Choroid plexus epithelial cell (primary cell): ENCODE data around the gene LTBP4.

Experiments
- DNase-seq: peaks from one replicate; pipeline ENCODE4 v3.0.0-alpha.2; 2010; ENCODE audit warnings: low read depth
- H3K4me3 ChIP-seq: 2 replicates; pipeline ENCODE4 v1.5.1; 2011; ENCODE audit warnings: low read depth, mild to moderate bottlenecking, control low read depth, low read length, moderate library complexity
- TF ChIP-seq, protein P1 (sequence below): conservative IDR thresholded peaks from 2 replicates; pipeline ENCODE4 v1.5.1; 2011; ENCODE audit warnings: low read depth, mild to moderate bottlenecking, control low read depth, inconsistent platforms, low read length, moderate library complexity

The LTBP4 gene

DNA sequence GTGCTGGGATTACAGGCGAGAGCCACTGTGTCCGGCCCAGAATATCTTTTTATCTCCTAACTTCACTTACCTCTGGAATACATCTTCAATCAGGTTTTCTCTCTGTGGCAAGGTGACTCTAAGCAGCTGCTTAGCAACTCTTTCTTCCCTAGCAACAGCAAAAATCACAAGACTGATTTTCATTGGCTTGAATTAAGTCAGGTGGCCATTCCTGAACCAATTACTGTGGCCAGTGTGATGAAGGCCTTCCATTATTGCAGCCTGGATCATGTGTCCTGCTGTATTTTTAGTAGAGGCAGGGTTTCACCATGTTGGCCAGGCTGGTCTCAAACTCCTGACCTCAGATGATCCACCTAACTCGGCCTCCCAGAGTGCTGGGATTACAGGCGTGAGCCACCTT lies 9.0 kb upstream of the LTBP4 start:
- TF ChIP-seq, protein P1, sequence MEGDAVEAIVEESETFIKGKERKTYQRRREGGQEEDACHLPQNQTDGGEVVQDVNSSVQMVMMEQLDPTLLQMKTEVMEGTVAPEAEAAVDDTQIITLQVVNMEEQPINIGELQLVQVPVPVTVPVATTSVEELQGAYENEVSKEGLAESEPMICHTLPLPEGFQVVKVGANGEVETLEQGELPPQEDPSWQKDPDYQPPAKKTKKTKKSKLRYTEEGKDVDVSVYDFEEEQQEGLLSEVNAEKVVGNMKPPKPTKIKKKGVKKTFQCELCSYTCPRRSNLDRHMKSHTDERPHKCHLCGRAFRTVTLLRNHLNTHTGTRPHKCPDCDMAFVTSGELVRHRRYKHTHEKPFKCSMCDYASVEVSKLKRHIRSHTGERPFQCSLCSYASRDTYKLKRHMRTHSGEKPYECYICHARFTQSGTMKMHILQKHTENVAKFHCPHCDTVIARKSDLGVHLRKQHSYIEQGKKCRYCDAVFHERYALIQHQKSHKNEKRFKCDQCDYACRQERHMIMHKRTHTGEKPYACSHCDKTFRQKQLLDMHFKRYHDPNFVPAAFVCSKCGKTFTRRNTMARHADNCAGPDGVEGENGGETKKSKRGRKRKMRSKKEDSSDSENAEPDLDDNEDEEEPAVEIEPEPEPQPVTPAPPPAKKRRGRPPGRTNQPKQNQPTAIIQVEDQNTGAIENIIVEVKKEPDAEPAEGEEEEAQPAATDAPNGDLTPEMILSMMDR: no peak
- no peak overlapping the region for H3K4me3 ChIP-seq
- DNase-seq: peak; percentile 90

DNA sequence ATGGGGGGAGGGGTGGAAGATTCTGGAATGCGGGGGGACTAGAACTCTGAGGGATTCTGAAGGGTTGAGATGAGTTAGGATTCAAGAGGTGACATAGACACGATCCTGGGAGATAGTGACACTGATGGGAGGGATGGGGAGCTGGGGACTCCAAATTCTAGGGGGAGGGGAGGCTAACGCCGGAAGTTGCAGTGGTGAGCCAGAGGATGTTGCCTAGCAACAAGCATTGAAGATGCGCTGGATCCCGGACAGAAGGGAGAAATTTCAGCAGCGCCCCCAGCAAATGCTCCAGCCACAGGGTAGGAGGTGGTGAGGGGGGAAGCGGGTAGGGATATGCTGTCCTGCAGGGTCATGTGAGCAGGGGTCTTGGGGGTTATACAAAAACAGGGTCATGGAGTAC lies 6.9 kb upstream of the LTBP4 start:
- TF ChIP-seq, protein P1: no peak
- no peak for DNase-seq
- no peak overlapping the region for H3K4me3 ChIP-seq

DNA sequence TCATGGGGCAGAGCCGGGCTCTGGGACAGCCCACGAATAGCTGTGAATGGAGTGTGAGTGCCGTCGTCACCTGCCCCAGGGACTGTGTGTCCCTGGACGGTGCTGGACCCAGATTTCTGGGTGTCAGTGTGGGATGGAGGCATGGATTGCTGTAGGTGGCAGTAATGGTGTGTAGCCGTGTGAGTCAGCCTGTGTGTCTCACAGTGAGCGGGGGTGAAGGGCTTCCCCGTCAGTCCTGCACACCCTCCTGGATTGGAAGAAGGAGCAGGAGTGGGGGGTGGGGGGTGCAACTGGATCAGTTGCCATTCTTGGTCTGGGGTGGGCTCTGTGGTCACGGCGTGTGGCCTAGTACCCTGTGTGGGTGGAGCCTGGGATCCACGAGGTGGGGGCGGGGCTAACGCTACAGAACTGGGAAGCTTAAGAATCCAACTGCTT lies 6.5 kb upstream of the LTBP4 start:
- peak; percentile 39 for DNase-seq
- H3K4me3 ChIP-seq: peak overlapping the region; percentile 14
- TF ChIP-seq, protein P1: peak; percentile 30

DNA sequence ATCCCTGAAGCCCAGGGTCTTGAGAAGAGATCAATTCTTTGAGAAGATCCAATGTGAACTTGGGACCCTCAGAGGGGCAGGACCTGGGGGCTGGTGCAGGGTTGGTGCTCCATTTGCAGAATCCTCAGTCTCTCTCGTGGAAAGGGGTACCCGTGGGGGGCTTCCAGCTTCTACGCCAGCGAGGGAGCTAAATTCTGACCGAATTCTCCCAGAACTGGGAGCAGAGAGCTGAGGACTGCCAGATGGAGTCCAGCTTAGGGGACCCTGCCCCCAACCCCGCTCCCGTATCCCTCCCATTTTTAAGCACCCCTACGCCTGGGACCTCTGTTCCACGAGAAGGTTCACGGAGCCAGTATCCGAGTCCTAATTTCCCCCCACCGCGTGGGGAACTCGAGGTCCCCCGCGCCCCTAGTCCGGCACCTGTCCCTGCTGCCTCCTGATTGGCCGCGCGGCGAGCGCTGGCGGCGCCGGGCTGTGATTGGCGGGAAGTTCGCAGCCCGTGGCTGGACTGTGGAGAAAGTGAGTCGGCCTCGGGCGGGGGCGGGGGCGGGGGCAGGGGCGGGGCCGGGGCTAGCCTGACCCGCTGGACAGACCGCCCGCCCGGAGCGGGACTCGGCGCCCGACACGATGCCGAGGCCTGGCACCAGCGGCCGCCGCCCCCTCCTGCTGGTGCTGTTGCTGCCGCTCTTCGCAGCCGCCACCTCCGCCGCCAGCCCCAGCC lies 4.4 kb upstream of the LTBP4 start:
- TF ChIP-seq, protein P1: no peak
- DNase-seq: peak; percentile 53
- peak overlapping the region; percentile 17 for H3K4me3 ChIP-seq

DNA sequence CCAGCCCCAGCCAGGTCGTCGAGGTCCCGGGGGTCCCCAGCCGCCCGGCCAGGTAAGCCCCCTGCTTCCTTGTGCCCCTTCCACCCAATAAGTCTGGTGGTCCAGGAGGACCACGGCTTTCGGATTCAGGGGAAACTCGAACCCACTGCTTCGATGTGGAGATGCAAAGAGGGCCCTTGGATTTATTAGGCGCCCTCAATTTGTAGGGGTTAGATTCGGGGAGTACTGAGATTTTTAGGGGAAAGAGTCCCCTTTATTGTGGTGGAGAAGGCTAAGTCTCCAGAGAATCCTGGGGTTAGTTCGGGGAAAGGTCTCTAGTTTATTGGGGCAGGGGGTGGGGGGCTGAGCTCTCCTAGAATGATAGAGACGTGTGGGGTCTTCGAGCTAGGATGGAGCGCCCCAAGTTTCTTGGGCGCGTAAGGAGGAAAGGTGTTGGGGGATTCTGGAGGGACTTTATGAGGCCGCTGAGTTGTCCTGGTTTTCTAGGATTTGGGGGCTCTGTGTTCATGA lies 3.8 kb upstream of the LTBP4 start:
- peak overlapping the region; percentile 17 for H3K4me3 ChIP-seq
- TF ChIP-seq, protein P1: no peak
- no peak for DNase-seq

DNA sequence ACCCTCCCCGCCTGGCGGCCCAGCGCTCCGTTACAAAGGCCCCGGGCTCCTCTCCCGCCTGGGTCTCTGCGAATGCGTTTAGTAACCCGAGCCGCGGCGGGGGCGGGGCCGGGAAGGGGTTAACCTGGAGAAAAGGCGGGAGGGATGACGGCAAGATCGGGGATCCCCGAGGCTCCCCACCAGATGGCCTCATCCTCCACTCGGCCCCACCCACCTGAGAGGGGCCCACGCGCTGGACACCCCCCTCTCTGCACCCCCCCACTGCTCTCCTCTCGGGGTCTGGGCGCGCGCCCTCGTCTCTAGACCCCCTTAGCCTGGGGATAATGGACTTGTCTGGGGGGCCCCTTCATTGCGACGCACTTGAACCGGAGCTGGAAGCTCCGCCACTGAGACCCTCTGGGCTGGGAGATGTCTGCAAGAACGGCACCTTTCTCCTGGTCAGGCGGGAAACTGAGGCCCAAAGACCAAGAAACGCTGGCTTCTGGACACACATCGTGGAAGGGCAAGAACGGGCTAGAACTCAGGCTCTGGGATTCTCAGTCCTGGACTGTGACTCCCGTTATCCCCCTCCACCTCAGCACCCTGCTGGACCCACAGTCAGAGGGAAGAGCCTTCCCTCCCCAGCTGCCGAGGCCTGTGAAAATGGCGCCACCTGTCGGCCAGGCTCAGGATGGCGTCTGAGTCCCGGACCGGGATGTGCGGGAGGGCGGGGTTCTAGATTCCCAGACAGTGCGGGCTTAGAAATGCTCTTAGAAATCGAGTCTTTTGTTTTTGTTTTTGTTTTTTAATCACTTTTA lies 2.9 kb upstream of the LTBP4 start:
- TF ChIP-seq, protein P1: peak; percentile 97
- DNase-seq: peak; percentile 87
- peak overlapping the region; percentile 52 for H3K4me3 ChIP-seq
